ENCODE measurements around the gene PDC. TPM values are rescaled to one million over a fixed set of nuclear protein-coding genes. Genes with fewer than 3 reads are reported as not detected.
"Not testable (repeated sequence)": the region's sequence is repeated elsewhere in the genome, so short reads cannot be mapped to it uniquely, and the experiment has no call there.

PDC gene
- total RNA-seq, 1 donor from 2014 or later: not detected

- no peak for DNase-seq (ENCODE audit: low spot score)
Measured at GRCh38 chr1:186465946-186466345, 5.0 kb upstream of the PDC start.

DNA sequence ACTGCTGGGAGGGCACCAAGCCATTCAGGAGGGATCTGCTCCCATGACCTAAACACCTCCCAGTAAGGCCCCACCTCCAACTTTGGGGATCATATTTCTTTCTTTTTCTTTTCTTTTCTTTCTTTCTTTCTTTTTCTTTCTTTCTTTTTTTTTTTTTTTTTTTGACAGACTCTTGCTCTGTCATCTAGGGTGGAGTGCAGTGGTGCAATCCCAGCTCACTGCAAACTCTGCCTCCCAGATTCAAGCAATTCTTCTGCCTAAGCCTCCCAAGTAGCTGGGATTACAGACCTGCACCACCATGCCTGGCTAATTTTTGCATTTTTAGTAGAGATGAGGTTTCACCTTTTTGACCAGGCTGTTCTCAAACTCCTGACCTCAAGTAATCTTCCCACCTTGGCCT lies 4.6 kb upstream of the PDC start:
- DNase-seq (ENCODE audit: low spot score): not testable (repeated sequence)

DNA sequence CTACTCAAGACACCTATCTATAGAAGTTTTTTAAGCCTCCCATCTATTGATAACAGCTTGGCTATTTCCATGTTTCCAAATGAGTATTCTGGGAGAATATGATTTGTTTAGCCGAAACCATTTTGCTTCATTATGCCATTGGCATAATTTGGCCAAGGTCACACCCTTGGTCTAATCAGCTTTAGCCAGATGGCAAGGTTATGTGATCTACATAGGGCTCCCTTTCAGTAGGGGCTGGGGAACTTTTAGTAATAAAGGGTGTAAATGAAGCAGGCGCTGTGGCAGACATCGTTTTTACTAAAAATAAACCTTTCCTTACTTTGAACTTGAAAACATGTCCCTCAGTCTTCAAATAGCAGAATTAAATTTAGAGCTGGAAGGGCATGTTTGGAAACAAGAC lies 3.0 kb upstream of the PDC start:
- no peak for DNase-seq (ENCODE audit: low spot score)

DNA sequence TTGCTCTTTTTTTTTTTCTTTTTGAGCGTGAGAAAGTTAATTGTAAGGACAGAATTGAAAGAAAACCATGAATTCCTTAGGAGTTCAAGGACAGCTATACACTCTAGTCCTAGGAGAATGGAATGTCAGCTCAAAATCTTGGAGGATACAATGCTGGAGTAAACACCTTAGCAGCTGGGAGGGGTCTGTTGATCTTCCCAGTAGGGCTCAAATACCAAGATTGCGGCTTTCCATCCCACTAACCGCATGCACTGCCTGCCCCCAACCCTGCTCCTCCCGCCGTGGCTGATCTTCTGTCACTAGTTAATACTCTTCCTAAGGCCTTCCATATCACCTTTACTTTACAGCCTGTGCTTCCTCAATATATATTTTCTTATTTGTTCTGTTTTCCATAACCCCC lies 2.6 kb upstream of the PDC start:
- DNase-seq (ENCODE audit: low spot score): no peak

DNA sequence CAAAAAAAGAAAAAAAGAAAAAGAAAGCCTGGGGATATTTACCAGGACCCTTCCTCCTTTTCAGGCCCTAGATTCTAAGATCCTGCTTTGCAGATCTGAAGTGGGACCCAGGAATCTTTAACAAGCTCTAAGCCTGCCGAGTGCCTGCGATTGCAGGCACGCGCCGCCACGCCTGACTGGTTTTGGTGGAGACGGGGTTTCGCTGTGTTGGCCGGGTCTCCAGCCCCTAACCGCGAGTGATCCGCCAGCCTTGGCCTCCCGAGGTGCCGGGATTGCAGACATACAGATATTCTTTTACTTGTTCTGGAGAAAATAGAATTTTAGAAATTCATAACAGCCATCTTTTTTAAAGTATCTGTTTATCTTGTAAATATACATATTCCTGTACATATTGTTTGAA lies 1.8 kb downstream of the PDC start:
- not testable (repeated sequence) for DNase-seq (ENCODE audit: low spot score)

- no peak for DNase-seq (ENCODE audit: low spot score)
Measured at GRCh38 chr1:186456729-186457255, 4.1 kb downstream of the PDC start.

DNA sequence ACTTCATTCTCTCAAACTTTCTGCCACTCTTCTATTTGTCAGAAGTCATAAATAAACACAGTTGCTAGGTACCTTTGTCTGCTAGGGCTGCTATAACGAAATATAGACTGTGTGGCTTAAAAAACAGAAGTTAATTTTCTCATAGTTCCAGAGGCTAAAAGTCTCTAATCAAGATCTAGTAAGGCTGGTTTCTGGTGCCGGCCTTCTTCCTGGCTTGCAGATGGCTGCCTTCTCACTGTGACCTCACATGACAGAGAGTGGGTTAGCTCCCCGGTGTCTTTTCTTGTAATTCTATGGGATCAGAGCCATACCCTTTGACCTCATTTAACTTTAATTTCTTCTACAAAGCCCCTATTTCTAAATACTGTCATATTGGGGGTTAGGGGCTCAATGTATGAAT lies 5.9 kb downstream of the PDC start:
- no peak for DNase-seq (ENCODE audit: low spot score)

DNA sequence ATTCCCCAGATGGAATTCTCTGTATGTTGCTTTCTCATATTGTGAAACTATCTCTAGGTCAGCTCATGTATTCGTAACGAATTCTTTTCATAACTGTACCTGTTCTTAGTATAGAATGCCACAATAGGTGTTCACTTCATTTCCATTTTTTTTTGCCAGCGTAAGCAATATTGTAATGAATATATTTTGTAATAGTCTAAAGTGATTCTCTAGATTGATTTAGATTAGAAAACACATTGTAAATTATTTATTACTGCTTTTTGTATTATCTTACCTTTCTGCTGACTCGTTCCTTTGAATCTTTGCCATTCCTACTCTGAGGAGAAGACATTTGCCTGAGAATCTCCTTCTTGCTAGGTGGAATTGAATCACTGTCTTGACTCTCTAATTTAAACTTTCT lies 14.8 kb downstream of the PDC start:
- DNase-seq (ENCODE audit: low spot score): no peak

GRCh38 chr1:186443638-186444037 lies 17.3 kb downstream of the PDC start:
- no peak for DNase-seq (ENCODE audit: low spot score)

- DNase-seq (ENCODE audit: low spot score): no peak
Measured at GRCh38 chr1:186442651-186443375, 18.1 kb downstream of the PDC start.

GRCh38 chr1:186440584-186440983 lies 20.3 kb downstream of the PDC start:
- no peak for DNase-seq (ENCODE audit: low spot score)

- no peak for DNase-seq (ENCODE audit: low spot score)
Measured at GRCh38 chr1:186438567-186438966, 22.3 kb downstream of the PDC start.

GRCh38 chr1:186435336-186435735 lies 25.6 kb downstream of the PDC start:
- no peak for DNase-seq (ENCODE audit: low spot score)

DNA sequence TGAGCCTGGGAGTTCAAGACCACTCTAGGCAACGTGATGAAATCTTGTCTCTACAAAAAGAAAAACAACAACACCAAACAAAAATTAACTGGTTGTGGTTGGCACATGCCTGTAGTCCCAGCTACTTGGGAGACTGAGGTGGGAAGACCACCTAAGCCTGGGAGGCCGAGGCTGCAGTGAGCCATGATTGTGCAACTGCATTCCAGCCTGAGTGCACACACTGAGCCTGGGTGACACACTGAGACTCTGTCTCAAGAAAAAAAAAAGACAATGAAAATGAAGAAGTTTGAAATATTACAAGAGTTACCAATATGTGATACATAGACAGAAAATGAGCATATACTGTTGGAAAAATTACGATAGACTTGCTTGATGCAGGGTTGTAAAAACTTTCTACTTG lies 31.9 kb downstream of the PDC start:
- no peak for DNase-seq (ENCODE audit: low spot score)

GRCh38 chr1:186426118-186426517 lies 34.8 kb downstream of the PDC start:
- DNase-seq (ENCODE audit: low spot score): no peak

DNA sequence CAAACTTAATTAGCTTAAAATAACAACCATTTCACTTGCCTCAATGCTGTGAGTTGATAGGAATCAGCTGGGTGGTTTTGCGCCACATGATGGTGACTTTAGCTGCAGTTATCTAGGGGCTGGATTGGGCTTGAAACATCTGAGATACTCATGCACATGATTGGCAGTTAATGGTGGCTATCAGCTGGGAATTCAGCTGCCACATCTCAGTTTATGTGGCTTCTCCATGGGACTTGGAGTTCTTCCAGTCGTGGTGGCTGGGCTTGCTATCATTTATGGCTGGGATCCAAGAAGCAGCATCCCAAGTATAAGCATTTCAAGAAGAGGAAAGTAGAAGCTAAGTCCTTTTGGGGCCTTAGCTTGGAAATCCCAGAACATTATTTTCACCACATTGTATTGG lies 36.4 kb downstream of the PDC start:
- DNase-seq (ENCODE audit: low spot score): no peak

DNA sequence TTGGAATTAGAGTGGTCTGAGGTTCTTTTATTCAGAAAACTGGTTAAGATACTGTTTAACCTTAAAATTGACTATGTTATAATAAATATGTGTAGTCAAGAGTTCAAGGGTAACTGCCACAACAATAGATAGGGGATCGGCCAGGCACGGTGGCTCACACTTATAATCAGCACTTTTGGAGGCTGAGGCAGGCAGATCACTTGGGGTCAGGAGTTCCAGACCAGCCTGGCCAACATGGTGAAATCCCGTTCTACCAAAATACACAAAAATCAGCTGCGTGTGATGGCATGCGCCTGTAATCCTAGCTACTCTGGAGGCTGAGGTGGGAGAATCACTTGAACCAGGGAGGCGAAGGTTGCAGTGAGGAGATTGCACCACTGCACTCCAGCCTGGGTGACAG lies 39.5 kb downstream of the PDC start:
- DNase-seq (ENCODE audit: low spot score): no peak

DNA sequence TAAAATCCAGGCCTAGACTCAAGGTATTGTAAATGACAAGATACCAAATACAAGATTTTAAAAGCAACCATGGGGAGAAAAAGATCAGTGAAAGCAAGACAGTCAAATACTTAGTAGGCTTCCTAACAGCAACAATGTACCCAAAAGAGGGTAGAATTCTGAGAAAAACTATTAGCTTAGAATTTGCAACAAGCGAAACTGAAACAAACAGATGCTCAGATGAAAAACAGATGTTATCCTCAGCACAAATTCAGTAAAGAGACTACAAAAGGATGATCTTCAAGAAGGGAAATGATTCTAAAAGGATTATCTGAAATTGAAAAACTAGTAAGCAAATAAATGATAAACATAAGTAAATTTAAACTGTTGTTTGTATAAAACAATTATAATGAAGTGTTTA lies 40.0 kb downstream of the PDC start:
- DNase-seq (ENCODE audit: low spot score): no peak

DNA sequence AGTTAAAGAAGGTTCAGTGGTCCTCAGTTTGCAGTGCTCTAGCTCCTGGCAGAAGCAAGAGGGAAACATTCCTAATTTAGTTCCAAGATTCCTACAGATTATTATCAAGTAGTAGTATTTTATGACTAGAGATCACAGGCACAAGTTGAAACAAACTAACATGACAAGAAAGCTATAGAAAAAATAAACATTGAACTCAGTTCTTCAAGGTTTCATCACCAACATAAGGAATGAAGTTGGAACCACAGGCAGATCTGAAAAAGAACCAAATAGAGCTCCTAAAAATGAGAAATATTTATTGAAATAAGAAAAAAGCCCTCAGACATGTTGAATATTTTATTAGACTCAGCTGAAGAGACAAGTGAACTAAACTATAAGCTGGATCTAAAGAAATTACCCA lies 40.6 kb downstream of the PDC start:
- DNase-seq (ENCODE audit: low spot score): no peak

- no peak for DNase-seq (ENCODE audit: low spot score)
Measured at GRCh38 chr1:186418503-186418902, 42.4 kb downstream of the PDC start.

DNA sequence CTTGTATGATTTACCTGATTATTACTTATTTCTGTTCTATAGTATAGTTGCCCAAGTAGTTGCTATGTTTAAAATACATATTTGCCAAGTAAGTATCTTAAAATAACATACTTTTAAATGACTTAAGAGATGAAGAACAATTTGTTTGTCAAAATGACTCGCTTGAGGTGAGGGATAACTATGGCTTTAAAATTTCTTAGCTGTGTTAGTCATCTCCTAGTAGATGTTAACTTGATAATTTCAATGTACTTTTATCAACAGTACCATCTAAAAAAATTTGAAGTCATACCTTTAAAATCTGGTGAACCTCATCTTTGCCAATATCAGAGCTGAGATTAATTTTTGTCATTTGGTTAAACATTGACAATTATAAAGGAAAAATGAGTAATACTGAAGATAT lies 47.6 kb downstream of the PDC start:
- no peak for DNase-seq (ENCODE audit: low spot score)

GRCh38 chr1:186409091-186409490 lies 51.8 kb downstream of the PDC start:
- no peak for DNase-seq (ENCODE audit: low spot score)

DNA sequence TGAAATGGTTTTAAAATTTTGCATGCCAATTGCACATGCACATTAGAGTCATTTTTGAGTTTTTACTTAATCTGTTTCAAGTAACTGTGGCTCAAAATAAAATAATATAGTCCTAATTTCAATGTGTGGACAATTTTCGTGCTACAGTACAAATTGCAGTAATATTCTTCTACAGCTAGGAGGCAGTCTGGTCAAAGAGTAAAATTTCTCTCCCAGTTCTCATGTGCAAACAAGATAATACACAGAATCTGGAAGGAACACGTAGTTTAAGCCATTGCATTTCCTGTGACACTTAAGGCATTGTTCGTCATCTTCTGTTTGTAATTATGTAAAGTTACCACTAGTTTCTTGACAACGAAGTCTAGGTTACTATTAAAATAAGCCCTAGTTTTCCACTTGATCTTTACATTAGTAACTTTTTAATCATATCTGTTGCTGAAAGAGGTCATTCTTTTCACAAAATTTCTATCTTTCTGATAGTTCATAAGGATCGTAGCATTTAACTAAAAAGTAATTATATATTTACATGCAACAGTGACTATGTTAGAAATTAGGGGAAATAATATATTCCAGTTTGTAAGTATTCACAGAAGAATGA lies 56.4 kb downstream of the PDC start:
- no peak for DNase-seq (ENCODE audit: low spot score)

Data from mesenteric fat pad (tissue), 1 donor.